ENCODE data around the gene RASGRF1.

RASGRF1 gene

DNA sequence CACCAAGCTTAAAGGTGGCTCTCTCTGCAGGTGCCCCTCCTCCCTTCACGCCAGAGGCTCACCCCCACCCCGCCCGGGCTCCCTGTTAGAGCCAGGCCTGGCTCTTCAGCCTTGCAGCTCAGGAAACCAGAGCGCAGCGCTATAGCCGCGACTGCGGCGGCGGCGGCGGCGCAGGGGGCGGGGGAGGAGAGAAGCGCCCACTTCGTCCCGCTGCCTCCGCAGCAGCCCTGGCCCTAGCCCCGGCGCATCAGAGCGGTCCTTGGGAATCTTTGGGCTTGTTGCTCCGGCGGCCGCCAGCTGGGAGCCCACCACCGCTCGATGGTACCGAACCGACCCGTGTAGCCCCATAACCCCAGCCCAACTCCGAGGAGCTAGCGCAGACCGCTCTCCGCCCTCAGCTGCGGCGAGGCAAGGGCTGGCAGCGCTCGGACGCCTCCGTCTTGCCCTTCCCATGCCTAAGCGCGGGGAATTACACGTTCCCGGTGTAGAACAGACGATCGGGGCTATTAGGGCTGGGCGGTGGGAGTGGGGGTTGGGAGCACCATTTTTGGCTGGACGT lies 1.2 kb downstream of the RASGRF1 start:
- TF ChIP-seq, protein P1, sequence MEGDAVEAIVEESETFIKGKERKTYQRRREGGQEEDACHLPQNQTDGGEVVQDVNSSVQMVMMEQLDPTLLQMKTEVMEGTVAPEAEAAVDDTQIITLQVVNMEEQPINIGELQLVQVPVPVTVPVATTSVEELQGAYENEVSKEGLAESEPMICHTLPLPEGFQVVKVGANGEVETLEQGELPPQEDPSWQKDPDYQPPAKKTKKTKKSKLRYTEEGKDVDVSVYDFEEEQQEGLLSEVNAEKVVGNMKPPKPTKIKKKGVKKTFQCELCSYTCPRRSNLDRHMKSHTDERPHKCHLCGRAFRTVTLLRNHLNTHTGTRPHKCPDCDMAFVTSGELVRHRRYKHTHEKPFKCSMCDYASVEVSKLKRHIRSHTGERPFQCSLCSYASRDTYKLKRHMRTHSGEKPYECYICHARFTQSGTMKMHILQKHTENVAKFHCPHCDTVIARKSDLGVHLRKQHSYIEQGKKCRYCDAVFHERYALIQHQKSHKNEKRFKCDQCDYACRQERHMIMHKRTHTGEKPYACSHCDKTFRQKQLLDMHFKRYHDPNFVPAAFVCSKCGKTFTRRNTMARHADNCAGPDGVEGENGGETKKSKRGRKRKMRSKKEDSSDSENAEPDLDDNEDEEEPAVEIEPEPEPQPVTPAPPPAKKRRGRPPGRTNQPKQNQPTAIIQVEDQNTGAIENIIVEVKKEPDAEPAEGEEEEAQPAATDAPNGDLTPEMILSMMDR (IDR thresholded peaks at IDR 0.05; ENCODE audit: low read depth, low read length, missing control alignments) = no peak
- DNase-seq (ENCODE audit: low read depth) = no peak
- no peak overlapping the region for H3K4me3 ChIP-seq (ENCODE audit: low read depth, low read length)

DNA sequence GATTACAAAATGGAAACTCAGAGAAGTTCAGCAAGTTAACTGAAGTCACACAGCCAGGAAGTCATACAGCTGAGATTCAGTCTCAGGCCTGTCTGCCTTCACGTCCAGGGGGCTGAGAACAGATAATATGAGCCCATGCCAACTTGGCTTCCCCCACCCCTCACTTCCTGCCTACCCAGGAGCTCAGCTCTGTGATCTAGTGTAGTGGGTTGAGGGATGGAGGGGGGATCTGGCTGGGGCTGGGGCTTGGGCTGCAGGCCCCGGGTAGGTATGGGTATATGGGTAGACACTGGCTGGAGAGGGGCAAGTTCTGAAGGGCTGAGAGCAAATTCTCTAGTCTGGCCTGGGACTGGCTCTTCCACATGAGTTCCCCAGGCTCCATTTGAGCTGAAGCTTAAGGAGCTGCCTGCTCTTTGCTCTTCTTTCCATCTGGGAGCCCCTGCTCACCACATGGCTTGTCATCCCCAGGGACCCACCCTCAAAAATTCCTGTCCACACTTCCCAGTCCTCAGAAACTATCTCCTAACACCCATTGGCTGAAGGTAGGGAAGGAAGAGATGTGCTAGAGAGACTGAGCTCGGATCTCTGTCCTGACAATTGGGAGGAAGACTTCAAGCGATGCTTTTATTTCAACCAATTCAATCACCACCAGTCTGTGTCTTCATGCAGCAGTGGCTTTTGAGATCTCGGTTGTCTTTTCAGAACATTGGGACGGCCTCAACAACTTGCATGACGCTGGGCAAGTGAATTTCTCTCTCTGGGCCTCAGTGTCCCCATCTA lies 2.0 kb downstream of the RASGRF1 start:
- no peak overlapping the region for H3K4me3 ChIP-seq (ENCODE audit: low read depth, low read length)
- no peak for DNase-seq (ENCODE audit: low read depth)
- TF ChIP-seq, protein P1 (IDR thresholded peaks at IDR 0.05; ENCODE audit: low read depth, low read length, missing control alignments) = no peak

- TF ChIP-seq, protein P1 (IDR thresholded peaks at IDR 0.05; ENCODE audit: low read depth, low read length, missing control alignments) = no peak
- no peak for DNase-seq (ENCODE audit: low read depth)
- H3K4me3 ChIP-seq (ENCODE audit: low read depth, low read length) = no peak overlapping the region
Observed at GRCh38 chr15:79086814-79087213, 3.8 kb downstream of the RASGRF1 start.

DNA sequence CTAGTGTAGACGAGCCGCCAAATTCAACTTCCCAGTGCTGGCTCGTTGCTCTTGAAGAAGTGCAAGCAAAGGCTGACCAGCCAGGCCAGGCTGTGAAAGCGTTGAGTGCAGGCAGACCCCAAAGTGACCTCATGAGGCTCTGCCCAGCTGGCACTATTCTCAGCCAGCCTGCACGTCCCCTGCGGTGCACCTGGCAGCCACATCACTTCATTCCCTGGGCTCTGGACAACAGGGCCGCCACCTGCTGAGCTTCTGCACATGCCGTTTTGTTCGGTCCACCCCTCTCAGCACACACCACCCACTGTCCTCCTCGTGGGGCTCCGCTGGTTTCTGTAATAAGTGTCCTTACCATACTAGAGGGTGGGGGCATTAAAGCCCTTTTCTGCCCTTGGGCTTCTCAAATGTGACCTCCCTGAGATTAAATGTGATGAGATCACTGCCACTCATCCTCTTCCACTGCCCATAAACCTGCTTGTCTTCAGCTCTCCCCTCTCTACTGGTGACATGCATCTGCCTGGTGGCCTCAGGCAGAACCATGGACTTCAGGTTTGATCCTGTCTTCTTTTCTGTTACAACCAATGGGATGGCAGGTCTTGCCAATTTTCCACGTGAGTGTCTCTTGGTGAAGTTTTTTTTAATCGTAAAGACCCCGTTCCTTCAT lies 6.1 kb downstream of the RASGRF1 start:
- no peak overlapping the region for H3K4me3 ChIP-seq (ENCODE audit: low read depth, low read length)
- no peak for DNase-seq (ENCODE audit: low read depth)

DNA sequence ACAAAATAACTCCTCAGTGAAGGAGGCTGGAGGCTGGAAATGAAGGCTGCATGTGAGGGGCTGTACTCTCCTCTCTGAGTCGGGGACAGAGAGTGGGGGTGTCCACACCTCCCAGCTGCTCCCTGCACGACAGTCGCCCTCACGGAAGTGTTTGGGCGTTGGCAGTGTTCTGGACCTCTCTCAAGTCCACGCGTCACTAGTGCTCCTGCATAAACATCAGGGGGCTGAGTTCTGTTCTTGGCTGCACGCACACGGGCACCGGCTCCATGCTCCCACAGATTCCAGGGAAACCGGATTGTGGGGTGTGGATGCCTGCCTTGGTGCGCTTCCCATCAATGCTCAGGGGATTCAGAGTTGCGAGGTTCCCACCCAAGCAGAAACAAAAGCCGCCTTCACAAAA lies 7.4 kb downstream of the RASGRF1 start:
- DNase-seq (ENCODE audit: low read depth) = no peak
- TF ChIP-seq, protein P1 (IDR thresholded peaks at IDR 0.05; ENCODE audit: low read depth, low read length, missing control alignments) = no peak
- H3K4me3 ChIP-seq (ENCODE audit: low read depth, low read length) = no peak overlapping the region

More for the DNA sequence above, 6.1 kb downstream of the RASGRF1 start:
- TF ChIP-seq, protein P1 (IDR thresholded peaks at IDR 0.05; ENCODE audit: low read depth, low read length, missing control alignments) = no peak

DNA sequence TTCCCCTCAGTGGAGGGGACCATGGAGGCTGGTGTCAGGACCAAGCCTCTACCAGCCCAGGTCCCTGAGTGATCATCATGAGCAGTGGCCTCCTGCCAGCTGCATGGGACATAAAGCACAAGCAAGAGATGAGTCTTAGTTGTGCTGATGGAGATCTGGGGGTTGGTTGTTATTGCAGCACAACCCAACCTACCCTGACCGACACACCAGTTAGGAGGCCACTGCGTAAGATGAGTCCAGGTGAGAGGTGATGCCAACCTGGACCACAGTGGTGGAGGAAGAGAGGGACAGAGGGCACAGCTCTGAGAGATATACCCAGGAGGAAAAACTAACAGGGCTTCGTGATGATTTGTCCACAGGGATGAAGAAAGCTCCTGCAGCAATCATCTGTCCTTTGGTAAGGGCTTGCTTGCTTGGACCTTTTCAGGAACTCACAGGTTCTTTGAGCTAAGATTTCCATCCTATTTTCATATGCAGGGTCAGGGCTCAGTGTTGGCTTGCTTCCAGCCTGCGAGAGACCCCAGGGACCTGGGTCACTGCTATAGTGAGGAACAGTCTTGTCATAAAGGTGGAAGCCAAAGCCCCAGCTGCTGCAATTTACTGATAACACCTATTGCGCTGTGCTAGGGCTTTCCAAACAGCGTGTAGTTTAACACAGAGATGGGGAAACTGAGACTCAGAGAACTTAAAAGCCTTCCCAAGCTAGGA lies 8.1 kb downstream of the RASGRF1 start:
- no peak for DNase-seq (ENCODE audit: low read depth)
- TF ChIP-seq, protein P1 (IDR thresholded peaks at IDR 0.05; ENCODE audit: low read depth, low read length, missing control alignments) = no peak
- H3K4me3 ChIP-seq (ENCODE audit: low read depth, low read length) = no peak overlapping the region

All from GM12864 (cell line).